Thyroid gland (tissue), 4 donors: Measurements from ENCODE around the gene SFXN5.

ENCODE experiments used
- CTCF ChIP-seq, 6 experiments: fragments of 200-600 bp in 3 of 6; fragments of 450-650 bp in 3 of 6; sonication (generic) in 3 of 6; IDR thresholded peaks; one replicate each; pipeline ENCODE4 v1.5.1; 2016 to 2019; ENCODE audit warnings: antibody characterized with exemption in 6 of 6, mild to moderate bottlenecking in 2 of 6, inconsistent platforms in 1 of 6, moderate library complexity in 1 of 6
- POLR2A ChIP-seq, 2 donors: fragments of 450-650 bp; IDR thresholded peaks; one replicate each; pipeline ENCODE4 v1.6.1; 2017; ENCODE audit warnings: antibody characterized with exemption in 2 of 2, mild to moderate bottlenecking in 2 of 2, moderate library complexity in 1 of 2

GRCh38 chr2:73031095-73031678 is 40.3 kb downstream of the SFXN5 start:
- TF ChIP-seq CTCF (IDR thresholded peaks at IDR 0.05): no peak
- TF ChIP-seq POLR2A (IDR thresholded peaks at IDR 0.05): no peak
